Activated CD4-positive, alpha-beta T cell treated with anti-CD3 and anti-CD28 coated beads for 24 hours (primary cell): ENCODE data around the gene TARBP1.

Experiments
- DNase-seq, 2 donors: peaks; one replicate each; pipeline ENCODE4 v3.0.0-alpha.2; 2020; ENCODE audit warnings: low read depth in 2 of 2

The TARBP1 gene

GRCh38 chr1:234484991-234485739 lies 6.2 kb upstream of the TARBP1 start:
- DNase-seq = no peak

- no peak for DNase-seq
Measured at GRCh38 chr1:234484218-234484617, 5.2 kb upstream of the TARBP1 start.

- DNase-seq = no peak
Measured at GRCh38 chr1:234481771-234482170, 2.8 kb upstream of the TARBP1 start.

- no peak for DNase-seq
Measured at GRCh38 chr1:234479866-234480265, 887 bp upstream of the TARBP1 start.

GRCh38 chr1:234479310-234479559 lies 256 bp upstream of the TARBP1 start:
- DNase-seq = no peak

- DNase-seq = peak; percentile 43 to 51
Measured at GRCh38 chr1:234478152-234478480, 863 bp downstream of the TARBP1 start.

GRCh38 chr1:234477386-234478151 lies 1.4 kb downstream of the TARBP1 start:
- no peak for DNase-seq

GRCh38 chr1:234476172-234476571 lies 2.8 kb downstream of the TARBP1 start:
- DNase-seq = no peak

- no peak for DNase-seq
Measured at GRCh38 chr1:234475167-234475793, 3.7 kb downstream of the TARBP1 start.

GRCh38 chr1:234474375-234474774 lies 4.6 kb downstream of the TARBP1 start:
- DNase-seq = no peak

GRCh38 chr1:234473118-234473517 lies 5.9 kb downstream of the TARBP1 start:
- DNase-seq = no peak

GRCh38 chr1:234469376-234469775 lies 9.6 kb downstream of the TARBP1 start:
- DNase-seq = no peak

GRCh38 chr1:234468580-234468979 lies 10.4 kb downstream of the TARBP1 start:
- no peak for DNase-seq

GRCh38 chr1:234467821-234468220 lies 11.2 kb downstream of the TARBP1 start:
- no peak for DNase-seq

GRCh38 chr1:234466945-234467344 lies 12.0 kb downstream of the TARBP1 start:
- no peak for DNase-seq

GRCh38 chr1:234463749-234464148 lies 15.2 kb downstream of the TARBP1 start:
- no peak for DNase-seq

GRCh38 chr1:234460652-234461051 lies 18.3 kb downstream of the TARBP1 start:
- no peak for DNase-seq

- no peak for DNase-seq
Measured at GRCh38 chr1:234458352-234459017, 20.5 kb downstream of the TARBP1 start.

- no peak for DNase-seq
Measured at GRCh38 chr1:234454926-234455325, 24.1 kb downstream of the TARBP1 start.

GRCh38 chr1:234452406-234452965 lies 26.5 kb downstream of the TARBP1 start:
- no peak for DNase-seq

- DNase-seq = no peak
Measured at GRCh38 chr1:234440348-234440747, 38.6 kb downstream of the TARBP1 start.

- DNase-seq = no peak
Measured at GRCh38 chr1:234438579-234438978, 40.4 kb downstream of the TARBP1 start.
